Measurements from ENCODE around the gene STMN3.
A peak's percentile ranks its signal among the peaks of the same experiment; 100 is the strongest.
"Not testable (repeated sequence)": the region's sequence is repeated elsewhere in the genome, so short reads cannot be mapped to it uniquely, and the experiment has no call there.

Gene STMN3

DNA sequence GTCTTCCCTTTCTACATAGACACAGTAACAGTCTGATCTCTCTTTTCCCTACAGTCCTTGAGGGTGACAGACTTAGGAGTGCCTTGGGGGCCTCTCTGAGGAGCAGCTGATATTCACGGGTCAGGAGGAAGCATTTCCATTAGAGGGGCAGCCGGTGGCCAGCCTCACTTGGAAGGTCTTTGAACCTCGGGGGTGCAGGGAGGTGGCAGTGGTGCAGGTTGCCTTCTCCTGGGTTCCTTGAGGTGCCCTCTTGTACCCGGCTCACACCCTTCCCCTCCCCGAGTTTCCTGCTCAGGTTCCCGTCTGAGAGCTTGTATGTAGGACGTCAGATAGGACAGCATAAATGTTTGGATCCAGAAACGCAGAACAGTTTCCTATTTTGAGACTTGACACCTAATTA lies 7.4 kb upstream of the STMN3 start:
- in situ Hi-C loops (cut with MboI; ENCODE audit: low sequenced_read_pairs), result no loop called here
- H3K27me3 ChIP-seq (ENCODE audit: low read depth), result no peaks in the 10 kb centered on the region
- peaks cover 26% of the 10 kb centered on the region for H3K36me3 ChIP-seq (replicated peaks)
- no peaks in the 10 kb centered on the region for H3K9me3 ChIP-seq
- no peak overlapping the region for H3K4me3 ChIP-seq
- H3K4me1 ChIP-seq, result peaks cover 8% of the 10 kb centered on the region; the same call in 1 of the 2 replicates
- no peak for DNase-seq (ENCODE audit: low spot score in 2 of 2)

DNA sequence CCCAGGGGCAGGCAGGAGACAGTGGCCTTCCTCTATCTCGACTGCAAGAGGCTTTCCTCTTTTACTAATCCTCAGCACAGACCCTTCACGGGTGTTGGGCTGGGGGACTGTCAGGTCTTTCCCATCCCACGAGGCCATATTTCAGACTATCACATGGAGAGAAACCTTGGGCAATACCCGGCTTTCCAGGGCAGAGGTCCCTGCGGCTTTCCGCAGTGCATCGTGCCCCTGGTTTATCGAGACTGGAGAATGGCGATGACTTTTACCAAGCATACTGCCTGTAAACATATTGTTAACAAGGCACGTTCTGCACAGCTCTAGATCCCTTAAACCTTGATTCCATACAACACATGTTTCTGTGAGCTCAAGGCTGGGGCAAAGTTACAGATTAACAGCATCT lies 7.0 kb upstream of the STMN3 start:
- H3K36me3 ChIP-seq (replicated peaks), result peaks cover 24% of the 10 kb centered on the region
- in situ Hi-C loops (cut with MboI; ENCODE audit: low sequenced_read_pairs); H3K27me3 ChIP-seq (ENCODE audit: low read depth); H3K4me3 ChIP-seq; H3K9me3 ChIP-seq; H3K4me1 ChIP-seq; DNase-seq (ENCODE audit: low spot score in 2 of 2): not testable (repeated sequence)

DNA sequence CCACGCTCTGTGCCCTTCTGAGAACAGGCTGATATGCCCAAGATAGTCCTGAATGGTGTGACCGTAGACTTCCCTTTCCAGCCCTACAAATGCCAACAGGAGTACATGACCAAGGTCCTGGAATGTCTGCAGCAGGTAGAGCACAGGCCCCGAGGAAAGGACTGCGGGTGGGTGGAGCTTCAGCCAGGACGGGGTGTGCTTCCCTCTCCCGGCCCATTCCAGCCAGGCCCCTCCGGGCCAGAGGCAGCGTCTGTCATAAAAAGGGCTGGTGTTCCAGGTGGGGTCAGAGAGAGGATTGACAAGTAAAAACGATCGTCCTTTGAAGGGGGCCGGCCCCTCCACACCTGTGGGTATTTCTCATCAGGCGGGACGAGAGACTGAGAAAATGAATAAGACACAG lies 6.1 kb upstream of the STMN3 start:
- Histone ChIP-seq H3K4me1 (peaks cover 8% of the 10 kb centered on the region), H3K36me3 (replicated peaks) (peaks cover 23% of the 10 kb centered on the region), H3K27me3 (ENCODE audit: low read depth) (no peaks in the 10 kb centered on the region), H3K9me3 (no peaks in the 10 kb centered on the region), H3K4me3 (peak overlapping the region; percentile 96)
- in situ Hi-C loops (cut with MboI; ENCODE audit: low sequenced_read_pairs), result no loop called here
- no peak for DNase-seq (ENCODE audit: low spot score in 2 of 2)

DNA sequence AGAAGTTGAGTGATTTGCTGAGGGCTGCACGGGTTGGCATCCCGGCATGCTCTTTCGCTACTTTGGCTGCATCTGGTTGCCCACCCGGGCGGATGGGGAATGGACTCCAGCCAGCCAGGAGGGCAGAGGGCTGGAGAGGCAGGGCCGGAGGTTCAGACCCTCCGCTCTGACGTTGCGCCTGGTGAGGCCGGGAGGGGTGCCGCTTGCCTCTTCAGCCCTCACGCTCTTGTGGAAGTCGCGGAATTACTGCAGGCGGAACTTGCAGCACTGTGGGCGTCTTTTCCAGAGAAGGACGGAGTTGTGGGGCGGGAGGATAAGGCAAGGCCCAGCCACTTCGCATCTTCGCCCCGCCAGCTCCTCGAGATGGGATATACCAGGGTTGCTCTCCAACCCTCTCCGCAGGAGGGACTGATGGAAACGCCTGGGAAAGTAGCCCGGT lies 5.5 kb upstream of the STMN3 start:
- H3K27me3 ChIP-seq (ENCODE audit: low read depth), result no peaks in the 10 kb centered on the region
- peak in 1 of 2 experiments; percentile 37 for DNase-seq (ENCODE audit: low spot score in 2 of 2)
- H3K36me3 ChIP-seq (replicated peaks), result peaks cover 20% of the 10 kb centered on the region
- H3K9me3 ChIP-seq, result no peaks in the 10 kb centered on the region
- peaks cover 14% of the 10 kb centered on the region for H3K4me1 ChIP-seq
- in situ Hi-C loops (cut with MboI; ENCODE audit: low sequenced_read_pairs), result no loop called here
- H3K4me3 ChIP-seq, result peak overlapping the region; percentile 96

DNA sequence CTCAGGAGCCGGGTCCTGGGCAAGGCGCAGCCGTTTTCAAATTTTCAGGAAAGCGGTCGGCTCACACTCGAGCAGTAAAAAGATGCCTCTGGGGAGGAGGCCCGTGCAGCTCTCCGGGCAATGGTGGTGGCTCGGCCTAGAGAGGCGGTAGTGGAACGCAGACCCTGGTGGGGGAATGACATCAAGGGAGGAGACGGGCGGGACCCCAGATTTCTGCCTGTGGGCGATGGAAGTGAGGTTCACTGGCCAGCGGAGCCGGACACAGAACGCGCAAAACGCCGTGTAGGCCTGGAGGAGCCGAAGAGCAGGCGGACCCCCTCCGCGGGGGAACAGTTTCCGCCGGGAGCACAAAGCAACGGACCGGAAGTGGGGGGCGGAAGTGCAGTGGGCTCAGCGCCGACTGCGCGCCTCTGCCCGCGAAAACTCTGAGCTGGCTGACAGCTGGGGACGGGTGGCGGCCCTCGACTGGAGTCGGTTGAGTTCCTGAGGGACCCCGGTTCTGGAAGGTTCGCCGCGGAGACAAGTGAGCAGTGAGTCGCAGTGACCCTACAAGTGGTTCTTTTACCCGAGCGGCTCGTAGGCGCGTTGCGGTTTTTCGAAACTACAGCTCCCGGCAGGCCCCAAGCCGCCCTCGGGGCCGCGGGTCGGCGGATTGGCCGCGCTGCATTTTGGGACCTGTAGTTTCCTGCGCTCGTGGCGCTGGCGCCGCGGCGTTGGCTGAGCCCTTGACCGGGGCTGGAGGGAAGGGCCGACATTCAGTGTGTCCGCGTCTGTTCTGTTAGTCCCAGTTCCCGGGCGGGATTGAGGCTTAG lies 4.9 kb upstream of the STMN3 start, which contains the start of gene RTEL1:
Gene RTEL1, plus strand, starts transcription at position 376 of the 812 bp plus-strand sequence. CDS start 1,091 bp downstream, outside the sequence.
- DNase-seq (ENCODE audit: low spot score in 2 of 2), result peak; percentile 89 to 92
- Histone ChIP-seq H3K27me3 (ENCODE audit: low read depth) (no peaks in the 10 kb centered on the region), H3K4me3 (peak within 1 kb of the TSS; percentile 96), H3K9me3 (no peaks in the 10 kb centered on the region), H3K36me3 (replicated peaks) (peaks cover 14% of the 10 kb centered on the region), H3K4me1 (peaks cover 15% of the 10 kb centered on the region)
- in situ Hi-C loops (cut with MboI; ENCODE audit: low sequenced_read_pairs), result no loop called here

DNA sequence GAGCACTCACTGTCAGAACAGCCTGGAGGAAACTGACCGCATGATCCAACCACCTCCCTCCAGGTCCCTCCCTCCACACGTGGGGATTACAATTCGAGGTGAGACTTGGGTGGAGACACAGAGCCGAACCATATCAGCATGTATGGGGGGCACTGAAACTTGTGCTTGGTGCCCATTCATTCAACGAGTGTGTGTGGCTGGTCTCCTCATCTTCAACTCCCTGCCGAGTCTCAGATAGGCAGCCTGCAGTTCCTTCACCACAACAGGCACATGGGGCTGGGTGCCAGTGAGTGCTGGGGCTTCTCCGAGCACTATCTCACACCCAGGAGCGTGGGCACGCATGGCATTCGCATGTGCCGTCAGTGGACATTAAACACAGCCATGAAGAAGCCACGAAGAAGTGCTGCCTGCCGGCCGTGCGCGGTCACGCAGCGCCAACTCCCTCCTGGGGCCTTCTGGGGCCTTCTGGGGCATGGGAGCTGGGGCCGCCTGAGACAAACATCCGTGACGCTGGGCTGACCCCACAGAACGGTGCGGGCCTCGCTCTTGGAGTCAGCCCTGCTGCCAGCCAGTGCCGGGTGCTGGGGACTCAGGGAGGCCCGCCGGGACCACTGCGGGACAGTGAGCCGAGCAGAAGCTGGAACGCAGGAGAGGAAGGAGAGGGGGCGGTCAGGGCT lies 4.2 kb upstream of the STMN3 start:
- in situ Hi-C loops (cut with MboI; ENCODE audit: low sequenced_read_pairs), result no loop called here
- peak overlapping the region; percentile 96 for H3K4me3 ChIP-seq

DNA sequence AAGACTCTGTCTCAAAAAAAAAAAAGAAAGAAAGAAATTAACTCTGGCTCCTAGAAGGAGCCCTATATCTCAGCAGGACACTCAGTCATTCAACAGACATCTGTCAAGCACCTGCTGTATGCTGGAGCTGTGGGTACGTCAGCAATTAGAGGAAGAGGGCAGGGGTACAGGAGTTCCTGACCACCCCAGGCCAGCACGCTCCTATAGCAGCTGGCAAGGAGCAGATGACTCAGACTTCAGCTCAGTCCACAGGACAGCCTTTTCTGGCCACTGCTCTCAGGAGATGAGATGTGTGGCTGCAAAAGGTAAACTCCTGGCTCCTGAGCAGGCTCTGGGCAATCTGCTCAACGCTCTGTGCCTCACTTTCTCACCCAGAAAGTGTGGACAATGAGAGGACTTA lies 3.2 kb upstream of the STMN3 start:
- Histone ChIP-seq H3K27me3 (ENCODE audit: low read depth) (no peaks in the 10 kb centered on the region), H3K9me3 (no peaks in the 10 kb centered on the region), H3K4me1 (peaks cover 18% of the 10 kb centered on the region), H3K36me3 (replicated peaks) (peaks cover 4% of the 10 kb centered on the region), H3K4me3 (no peak overlapping the region)
- no peak for DNase-seq (ENCODE audit: low spot score in 2 of 2)
- in situ Hi-C loops (cut with MboI; ENCODE audit: low sequenced_read_pairs), result no loop called here

More for the DNA sequence above, 4.2 kb upstream of the STMN3 start:
- Histone ChIP-seq H3K9me3 (no peaks in the 10 kb centered on the region), H3K4me1 (peaks cover 15% of the 10 kb centered on the region), H3K36me3 (replicated peaks) (peaks cover 11% of the 10 kb centered on the region), H3K27me3 (ENCODE audit: low read depth) (no peaks in the 10 kb centered on the region)
- peak in 1 of 2 experiments; percentile 28 for DNase-seq (ENCODE audit: low spot score in 2 of 2)

DNA sequence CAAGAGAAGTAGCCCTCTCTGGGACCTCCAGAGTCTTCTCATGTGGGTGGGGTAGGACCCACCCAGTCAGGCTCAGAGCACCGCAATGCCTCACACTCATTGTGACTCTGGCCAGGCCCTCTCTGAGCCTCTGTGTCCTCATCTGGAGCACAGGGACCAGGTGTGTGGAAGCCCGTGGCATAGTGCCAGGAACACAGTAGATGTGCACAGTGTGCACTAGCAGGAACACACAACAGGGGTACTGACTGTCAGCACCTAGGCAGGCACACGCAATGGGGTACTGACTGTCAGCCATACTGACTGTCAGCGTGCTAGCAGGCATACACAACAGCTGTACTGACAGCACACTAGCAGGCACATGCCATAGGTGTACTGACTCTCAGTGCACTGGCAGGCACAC lies 2.0 kb upstream of the STMN3 start:
- DNase-seq (ENCODE audit: low spot score in 2 of 2), result no peak
- in situ Hi-C loops (cut with MboI; ENCODE audit: low sequenced_read_pairs), result no loop called here
- Histone ChIP-seq H3K4me3 (no peak overlapping the region), H3K36me3 (replicated peaks) (no peaks in the 10 kb centered on the region), H3K27me3 (ENCODE audit: low read depth) (no peaks in the 10 kb centered on the region), H3K9me3 (no peaks in the 10 kb centered on the region), H3K4me1 (peaks cover 18% of the 10 kb centered on the region)

DNA sequence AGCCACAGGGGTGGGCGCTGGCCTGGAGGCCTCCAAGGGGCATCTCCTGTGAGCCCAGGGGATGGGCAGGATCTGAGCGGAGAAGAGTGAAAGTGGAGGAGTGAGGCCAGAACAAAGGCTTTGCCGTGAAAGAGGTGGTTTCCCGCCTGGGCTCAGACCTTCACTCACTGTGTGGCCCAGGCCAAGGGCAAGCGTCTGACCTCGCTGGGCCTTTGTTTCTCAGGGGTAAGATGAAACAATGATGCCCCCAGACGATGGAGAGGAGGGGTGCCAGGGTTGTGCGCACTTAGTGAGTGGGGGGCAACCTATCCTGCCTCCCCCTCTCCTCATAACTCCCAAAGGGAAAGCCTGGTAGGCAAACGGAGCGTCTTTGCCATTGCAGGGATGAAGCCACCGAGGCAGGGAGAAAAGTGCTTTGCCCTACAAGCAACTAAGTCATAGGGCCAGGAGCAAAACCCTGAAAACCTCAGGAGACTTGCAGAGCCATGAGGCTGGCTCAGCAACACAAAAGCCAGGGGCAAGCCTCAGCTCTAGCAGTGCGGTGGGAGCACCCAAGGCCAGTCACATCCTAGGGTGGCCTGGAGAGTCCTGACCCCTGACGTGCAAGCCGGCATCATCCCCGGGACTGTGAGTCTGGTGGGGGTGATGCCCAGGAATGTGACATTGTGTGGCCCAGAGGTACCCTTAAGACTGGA lies 897 bp upstream of the STMN3 start:
- Histone ChIP-seq H3K27me3 (ENCODE audit: low read depth) (no peaks in the 10 kb centered on the region), H3K36me3 (replicated peaks) (no peaks in the 10 kb centered on the region), H3K9me3 (no peaks in the 10 kb centered on the region), H3K4me3 (peak overlapping the region; percentile 54), H3K4me1 (peaks cover 15% of the 10 kb centered on the region)
- in situ Hi-C loops (cut with MboI; ENCODE audit: low sequenced_read_pairs), result no loop called here
- DNase-seq (ENCODE audit: low spot score in 2 of 2), result no peak

DNA sequence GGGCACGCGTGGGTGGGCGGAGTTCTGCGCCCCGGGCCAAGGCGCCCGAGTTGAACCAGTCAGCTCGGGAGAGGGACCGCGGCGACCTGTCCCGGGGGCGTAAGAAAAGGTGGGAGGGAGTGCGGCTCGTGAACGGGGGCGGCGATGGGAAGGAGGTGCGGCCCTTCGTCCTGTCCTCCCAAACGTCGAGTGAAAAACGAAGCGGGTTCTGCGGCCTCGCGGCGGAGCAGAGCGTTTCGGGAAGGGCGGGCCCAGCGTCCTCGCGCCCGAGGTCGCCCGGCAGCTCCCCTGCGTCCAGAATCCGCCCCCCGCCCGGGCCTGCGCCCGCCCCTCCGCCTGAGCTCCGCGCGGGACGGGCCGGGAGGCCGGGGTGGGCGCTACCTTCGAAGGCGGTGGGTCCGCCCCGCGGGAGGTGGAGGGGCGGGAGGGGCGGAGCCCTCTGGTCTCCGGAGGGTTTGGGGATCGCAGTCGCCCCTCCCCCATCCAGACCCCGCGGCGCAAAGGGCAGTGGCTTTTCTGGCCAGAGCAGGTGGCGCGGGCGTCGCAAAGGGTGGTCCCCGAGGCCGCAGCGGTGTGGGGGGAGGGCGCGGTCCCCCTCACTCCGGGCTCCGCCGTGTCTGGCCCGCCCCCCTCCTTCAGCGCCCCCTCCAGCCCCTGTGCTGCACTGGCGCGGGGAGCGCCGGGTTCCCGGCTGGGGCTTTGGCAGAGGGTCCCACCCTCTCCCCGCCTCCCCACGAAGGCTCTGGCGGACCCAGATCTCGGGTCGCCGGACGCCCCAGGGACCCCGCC lies 838 bp downstream of the STMN3 start:
- Histone ChIP-seq H3K4me3 (peak overlapping the region; percentile 54), H3K27me3 (ENCODE audit: low read depth) (no peaks in the 10 kb centered on the region), H3K4me1 (peaks cover 14% of the 10 kb centered on the region), H3K9me3 (no peaks in the 10 kb centered on the region), H3K36me3 (replicated peaks) (no peaks in the 10 kb centered on the region)
- in situ Hi-C loops (cut with MboI; ENCODE audit: low sequenced_read_pairs), result no loop called here
- peak; percentile 55 to 89 for DNase-seq (ENCODE audit: low spot score in 2 of 2)

DNA sequence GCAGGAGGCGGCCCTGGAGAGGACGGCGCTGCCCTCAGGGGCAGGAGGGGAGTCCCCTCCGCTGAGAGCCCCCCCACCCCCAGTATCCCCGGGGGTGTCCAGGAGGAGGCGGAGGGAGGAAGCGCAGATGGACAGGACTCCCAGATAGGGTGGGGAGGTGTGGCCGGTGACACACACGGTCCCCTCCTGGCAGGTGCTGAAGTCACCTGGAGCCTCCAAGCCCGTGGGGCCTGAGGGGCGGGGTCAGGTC lies 1.4 kb downstream of the STMN3 start:
- DNase-seq (ENCODE audit: low spot score in 2 of 2), result no peak
- Histone ChIP-seq H3K36me3 (replicated peaks) (no peaks in the 10 kb centered on the region), H3K4me3 (peak overlapping the region; percentile 54), H3K9me3 (no peaks in the 10 kb centered on the region), H3K4me1 (peaks cover 9% of the 10 kb centered on the region), H3K27me3 (ENCODE audit: low read depth) (no peaks in the 10 kb centered on the region)
- in situ Hi-C loops (cut with MboI; ENCODE audit: low sequenced_read_pairs), result no loop called here

DNA sequence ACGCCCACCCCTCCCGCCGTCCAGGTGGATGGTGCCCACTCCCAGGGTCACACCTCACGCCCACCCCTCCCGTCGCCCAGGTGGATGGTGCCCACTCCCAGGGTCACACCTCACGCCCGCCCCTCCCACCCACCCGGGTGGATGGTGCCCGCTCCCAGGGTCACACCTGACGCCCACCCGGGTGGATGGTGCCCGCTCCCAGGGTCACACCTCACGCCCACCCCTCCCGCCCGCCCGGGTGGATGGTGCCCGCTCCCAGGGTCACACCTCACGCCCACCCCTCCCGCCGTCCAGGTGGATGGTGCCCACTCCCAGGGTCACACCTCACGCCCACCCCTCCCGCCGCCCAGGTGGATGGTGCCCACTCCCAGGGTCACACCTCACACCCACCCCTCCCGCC lies 2.7 kb downstream of the STMN3 start:
- H3K4me1 ChIP-seq; DNase-seq (ENCODE audit: low spot score in 2 of 2); in situ Hi-C loops (cut with MboI; ENCODE audit: low sequenced_read_pairs); H3K4me3 ChIP-seq; H3K9me3 ChIP-seq; H3K36me3 ChIP-seq (replicated peaks); H3K27me3 ChIP-seq (ENCODE audit: low read depth): not testable (repeated sequence)

DNA sequence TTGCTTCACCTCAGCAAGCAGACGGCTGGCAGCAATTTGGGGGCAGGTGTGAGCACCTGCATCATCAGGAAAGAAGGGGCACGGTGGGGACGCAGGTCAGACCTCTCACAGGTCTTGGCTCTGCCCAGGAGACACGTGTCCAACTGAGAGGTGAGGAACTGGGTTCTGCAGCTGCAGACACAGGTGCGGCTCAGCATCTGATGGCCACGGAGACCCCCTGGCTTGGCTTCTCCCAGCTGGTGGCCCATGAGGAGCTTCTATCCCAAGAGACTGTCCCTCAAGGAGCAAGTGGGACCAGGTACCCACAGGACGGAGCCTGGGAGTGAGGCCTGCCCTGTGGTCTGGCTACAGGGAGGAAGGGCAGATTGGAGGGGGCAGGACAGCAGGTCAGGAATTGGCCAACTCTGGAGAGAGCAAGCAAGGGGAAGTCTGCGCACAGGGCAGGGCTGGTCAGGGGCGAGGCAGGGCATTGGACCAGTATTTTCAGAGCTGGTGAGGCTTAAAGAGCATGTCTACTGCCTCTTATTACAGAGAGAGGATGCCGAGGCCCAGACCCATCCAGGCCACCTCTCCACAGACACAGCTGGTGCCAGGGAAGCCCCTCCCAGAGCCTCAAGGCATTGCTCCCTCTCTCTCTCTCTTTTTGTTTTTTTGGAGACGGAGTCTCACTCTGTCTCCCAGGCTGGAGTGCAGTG lies 4.2 kb downstream of the STMN3 start:
- DNase-seq (ENCODE audit: low spot score in 2 of 2), result no peak
- in situ Hi-C loops (cut with MboI; ENCODE audit: low sequenced_read_pairs), result no loop called here

More for the DNA sequence above, 4.2 kb downstream of the STMN3 start:
- Histone ChIP-seq H3K27me3 (ENCODE audit: low read depth) (no peaks in the 10 kb centered on the region), H3K4me3 (no peak overlapping the region), H3K36me3 (replicated peaks) (no peaks in the 10 kb centered on the region), H3K4me1 (peaks cover 6% of the 10 kb centered on the region), H3K9me3 (no peaks in the 10 kb centered on the region)

Data from HAP-1 (cell line).